HepG2 (cell line): Measurements from ENCODE around the gene PLCB1. TPM values are rescaled to one million over a fixed set of nuclear protein-coding genes. Genes with fewer than 3 reads are reported as not detected.
A peak's percentile ranks its signal among the peaks of the same experiment; 100 is the strongest.

Experiments used
- BRCA1 ChIP-seq: sonication (generic); formaldehyde crosslinking; IDR thresholded peaks from 2 replicates; pipeline ENCODE4 v1.4.0; 2020; ENCODE audit warnings: missing genetic modification reagents
- MAZ ChIP-seq, 2 experiments: sonication (generic) in 1 of 2; formaldehyde crosslinking in 1 of 2; IDR thresholded peaks; 2 replicates each; pipeline versions ENCODE4 v1.5.0 to v1.6.1; 2012 to 2020; ENCODE audit warnings: low read depth in 2 of 2, mild to moderate bottlenecking in 2 of 2, borderline replicate concordance in 1 of 2, improper control_type of control experiment in 1 of 2, low read length in 1 of 2, missing genetic modification reagents in 1 of 2, moderate library complexity in 1 of 2
- MED13 ChIP-seq: sonication (generic); formaldehyde crosslinking; IDR thresholded peaks from 2 replicates; pipeline ENCODE4 v1.5.0; 2020; ENCODE audit warnings: missing genetic modification reagents
- MED8 ChIP-seq: sonication (generic); formaldehyde crosslinking; IDR thresholded peaks from 2 replicates; pipeline ENCODE4 v1.8.1; 2023; ENCODE audit warnings: mild to moderate bottlenecking, missing genetic modification reagents; ENCODE audit not compliant: insufficient replicate concordance
- MIXL1 ChIP-seq: IDR thresholded peaks from 2 replicates; pipeline ENCODE4 v1.6.1; 2016
- TCF7L2 ChIP-seq: IDR thresholded peaks from 2 replicates; pipeline ENCODE4 v1.6.1; 2011; ENCODE audit warnings: mild to moderate bottlenecking, low read depth, low read length, moderate library complexity
- ZBTB20 ChIP-seq: sonication (generic); formaldehyde crosslinking; IDR thresholded peaks from 2 replicates; pipeline ENCODE4 v1.8.1; 2023; ENCODE audit warnings: missing genetic modification reagents, low read depth, mild to moderate bottlenecking, borderline replicate concordance
- ZFYVE20 ChIP-seq: sonication (generic); formaldehyde crosslinking; IDR thresholded peaks from 2 replicates; pipeline ENCODE4 v1.8.0; 2023; ENCODE audit warnings: low read depth, mild to moderate bottlenecking, moderate library complexity, missing genetic modification reagents, borderline replicate concordance
- ZKSCAN1 ChIP-seq: fragments of 150-350 bp; IDR thresholded peaks from 2 replicates; pipeline ENCODE4 v1.6.1; 2014; ENCODE audit warnings: low read length
- ZNF121 ChIP-seq: sonication (generic); formaldehyde crosslinking; IDR thresholded peaks from 2 replicates; pipeline ENCODE4 v1.5.0; 2020; ENCODE audit warnings: mild to moderate bottlenecking, missing genetic modification reagents
- ZNF256 ChIP-seq: sonication (generic); formaldehyde crosslinking; conservative IDR thresholded peaks from 2 replicates; pipeline ENCODE4 v1.4.0; 2020; ENCODE audit warnings: missing genetic modification reagents
- ZNF292 ChIP-seq: sonication (generic); formaldehyde crosslinking; IDR thresholded peaks from 2 replicates; pipeline ENCODE4 v1.8.1; 2022; ENCODE audit warnings: mild to moderate bottlenecking, low read depth, missing genetic modification reagents, borderline replicate concordance
- ZNF567 ChIP-seq: sonication (generic); formaldehyde crosslinking; IDR thresholded peaks from 2 replicates; pipeline ENCODE4 v1.8.1; 2023; ENCODE audit warnings: mild to moderate bottlenecking, missing genetic modification reagents, borderline replicate concordance
- ZNF713 ChIP-seq: sonication (generic); formaldehyde crosslinking; IDR thresholded peaks from 2 replicates; pipeline ENCODE4 v1.4.0; 2020; ENCODE audit warnings: mild to moderate bottlenecking, missing genetic modification reagents
- polyA plus RNA-seq, 8 experiments: library from polyadenylated mRNA; depleted of rRNA in 3 of 8; stranded (reverse) in 7 of 8; unstranded in 1 of 8; fragments of >200 nt; fragmentation: Illumina TruSeq in 4 of 8; extraction: Trizol in 4 of 8; gene quantifications; 2 replicates each; pipeline versions ENCODE4 v1.2.1 to v1.2.3, GENCODE V29; 2011 to 2016; ENCODE audit warnings: low read depth in 4 of 8, missing spikeins in 1 of 8, mixed read lengths in 1 of 8; ENCODE audit not compliant: insufficient read depth in 1 of 8
- total RNA-seq, 5 experiments: library from RNA; depleted of rRNA; stranded (reverse); fragments of >200 nt; fragmentation: Illumina TruSeq; extraction: Trizol; gene quantifications; 2 replicates each; pipeline ENCODE4 v1.2.3, GENCODE V29; 2016; ENCODE audit warnings: low read depth in 1 of 5
- TF ChIP-seq, protein P1 (sequence below): sonication (generic); formaldehyde crosslinking; IDR thresholded peaks from 2 replicates; pipeline ENCODE4 v1.4.0; 2020; ENCODE audit warnings: missing genetic modification reagents, borderline replicate concordance
- TF ChIP-seq, protein P2 (sequence below), 2 experiments: sonication (generic) in 1 of 2; formaldehyde crosslinking in 1 of 2; IDR thresholded peaks; 2 replicates each; pipeline versions ENCODE4 v1.4.0 to v1.6.1; 2016 to 2020; ENCODE audit warnings: borderline replicate concordance in 1 of 2, low read depth in 1 of 2, mild to moderate bottlenecking in 1 of 2, missing genetic modification reagents in 1 of 2
- TF ChIP-seq, protein P3 (sequence below): sonication (generic); formaldehyde crosslinking; IDR thresholded peaks from 2 replicates; pipeline ENCODE4 v1.4.0; 2020; ENCODE audit warnings: missing genetic modification reagents, borderline replicate concordance
- TF ChIP-seq, protein P4 (sequence below): IDR thresholded peaks from 2 replicates; pipeline ENCODE4 v1.6.1; 2016; ENCODE audit warnings: mild to moderate bottlenecking

The PLCB1 gene
- total and polyA plus RNA-seq, 2 of the 13 experiments (the other 11 are each of a cell fraction or from before 2014, with no cell fraction given) = 42.4 to 55.9 TPM

DNA sequence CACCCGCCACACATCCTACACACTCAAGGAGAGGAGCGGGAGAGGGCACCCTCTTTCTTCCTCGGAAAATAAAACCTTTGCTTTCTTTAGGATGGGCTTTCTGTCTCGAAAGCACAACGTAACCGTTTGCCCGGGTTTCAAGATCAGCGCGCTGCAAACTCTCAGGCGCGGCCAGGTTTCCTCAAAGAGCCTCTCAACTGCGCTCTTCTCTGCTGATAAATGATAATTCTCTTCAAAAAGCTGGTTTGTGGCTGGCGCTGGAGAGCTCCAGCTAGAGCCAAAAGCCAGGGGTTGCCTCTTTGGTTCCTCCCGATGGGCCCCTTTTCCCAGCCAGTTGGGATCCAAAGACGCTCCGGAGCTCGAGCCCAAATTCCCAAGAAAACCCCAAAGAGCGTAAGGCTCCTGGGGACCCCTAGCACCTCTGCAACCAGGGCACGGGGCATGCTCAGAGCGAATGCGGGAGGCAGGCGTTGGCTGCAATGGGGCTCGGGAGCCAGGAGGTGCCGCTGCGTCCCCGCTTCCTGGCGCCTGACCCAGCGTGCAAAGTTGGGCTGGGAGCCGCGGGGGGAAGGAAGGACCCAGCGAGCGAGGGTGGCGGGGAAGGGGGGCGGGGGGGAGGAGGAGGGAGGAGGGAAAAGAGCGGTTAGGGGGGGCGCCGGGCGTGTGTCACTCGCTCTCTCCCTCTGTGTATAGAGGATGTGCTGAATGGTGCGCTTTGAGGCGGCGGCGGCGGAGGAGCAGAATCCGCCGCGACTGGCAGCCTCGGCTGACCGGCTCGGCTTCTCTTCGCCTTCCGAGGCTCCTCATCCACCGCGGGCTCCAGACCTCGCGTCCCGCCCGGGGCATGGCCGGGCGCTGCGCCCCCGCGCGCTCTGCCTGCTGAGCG lies at the start of gene PLCB1 (continued):
- TF ChIP-seq ZNF567 (peak; percentile 11), ZNF121 (CRISPR knock-in tag) (no peak; the same call in 1 of the 2 replicates), MIXL1 (peak; percentile 92), BRCA1 (CRISPR knock-in tag) (no peak), MED8 (no peak), MED13 (CRISPR knock-in tag) (no peak; the same call in 1 of the 2 replicates), ZKSCAN1 (no peak), ZFYVE20 (no peak), ZNF256 (CRISPR knock-in tag) (no peak), TCF7L2 (no peak), MAZ (IDR thresholded peaks at IDR 0.05; ENCODE audit: borderline replicate concordance, low read depth, low read length) (peak; percentile 87), MAZ (CRISPR knock-in tag; IDR thresholded peaks at IDR 0.05; ENCODE audit: low read depth) (peak; percentile 87), ZBTB20 (CRISPR knock-in tag) (peak; percentile 81; the same call in 1 of the 2 replicates), ZNF292 (CRISPR knock-in tag) (peak; percentile 85), ZNF713 (CRISPR knock-in tag) (no peak)
- TF ChIP-seq, protein P1, sequence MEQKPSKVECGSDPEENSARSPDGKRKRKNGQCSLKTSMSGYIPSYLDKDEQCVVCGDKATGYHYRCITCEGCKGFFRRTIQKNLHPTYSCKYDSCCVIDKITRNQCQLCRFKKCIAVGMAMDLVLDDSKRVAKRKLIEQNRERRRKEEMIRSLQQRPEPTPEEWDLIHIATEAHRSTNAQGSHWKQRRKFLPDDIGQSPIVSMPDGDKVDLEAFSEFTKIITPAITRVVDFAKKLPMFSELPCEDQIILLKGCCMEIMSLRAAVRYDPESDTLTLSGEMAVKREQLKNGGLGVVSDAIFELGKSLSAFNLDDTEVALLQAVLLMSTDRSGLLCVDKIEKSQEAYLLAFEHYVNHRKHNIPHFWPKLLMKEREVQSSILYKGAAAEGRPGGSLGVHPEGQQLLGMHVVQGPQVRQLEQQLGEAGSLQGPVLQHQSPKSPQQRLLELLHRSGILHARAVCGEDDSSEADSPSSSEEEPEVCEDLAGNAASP = peak; percentile 78
- TF ChIP-seq, protein P2, sequence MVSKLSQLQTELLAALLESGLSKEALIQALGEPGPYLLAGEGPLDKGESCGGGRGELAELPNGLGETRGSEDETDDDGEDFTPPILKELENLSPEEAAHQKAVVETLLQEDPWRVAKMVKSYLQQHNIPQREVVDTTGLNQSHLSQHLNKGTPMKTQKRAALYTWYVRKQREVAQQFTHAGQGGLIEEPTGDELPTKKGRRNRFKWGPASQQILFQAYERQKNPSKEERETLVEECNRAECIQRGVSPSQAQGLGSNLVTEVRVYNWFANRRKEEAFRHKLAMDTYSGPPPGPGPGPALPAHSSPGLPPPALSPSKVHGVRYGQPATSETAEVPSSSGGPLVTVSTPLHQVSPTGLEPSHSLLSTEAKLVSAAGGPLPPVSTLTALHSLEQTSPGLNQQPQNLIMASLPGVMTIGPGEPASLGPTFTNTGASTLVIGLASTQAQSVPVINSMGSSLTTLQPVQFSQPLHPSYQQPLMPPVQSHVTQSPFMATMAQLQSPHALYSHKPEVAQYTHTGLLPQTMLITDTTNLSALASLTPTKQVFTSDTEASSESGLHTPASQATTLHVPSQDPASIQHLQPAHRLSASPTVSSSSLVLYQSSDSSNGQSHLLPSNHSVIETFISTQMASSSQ (IDR thresholded peaks at IDR 0.05; ENCODE audit: low read depth) = no peak
- TF ChIP-seq, protein P2 (CRISPR knock-in tag; IDR thresholded peaks at IDR 0.05; ENCODE audit: borderline replicate concordance) = no peak
- TF ChIP-seq, protein P3, sequence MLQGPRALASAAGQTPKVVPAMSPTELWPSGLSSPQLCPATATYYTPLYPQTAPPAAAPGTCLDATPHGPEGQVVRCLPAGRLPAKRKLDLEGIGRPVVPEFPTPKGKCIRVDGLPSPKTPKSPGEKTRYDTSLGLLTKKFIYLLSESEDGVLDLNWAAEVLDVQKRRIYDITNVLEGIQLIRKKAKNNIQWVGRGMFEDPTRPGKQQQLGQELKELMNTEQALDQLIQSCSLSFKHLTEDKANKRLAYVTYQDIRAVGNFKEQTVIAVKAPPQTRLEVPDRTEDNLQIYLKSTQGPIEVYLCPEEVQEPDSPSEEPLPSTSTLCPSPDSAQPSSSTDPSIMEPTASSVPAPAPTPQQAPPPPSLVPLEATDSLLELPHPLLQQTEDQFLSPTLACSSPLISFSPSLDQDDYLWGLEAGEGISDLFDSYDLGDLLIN = no peak
- TF ChIP-seq, protein P4, sequence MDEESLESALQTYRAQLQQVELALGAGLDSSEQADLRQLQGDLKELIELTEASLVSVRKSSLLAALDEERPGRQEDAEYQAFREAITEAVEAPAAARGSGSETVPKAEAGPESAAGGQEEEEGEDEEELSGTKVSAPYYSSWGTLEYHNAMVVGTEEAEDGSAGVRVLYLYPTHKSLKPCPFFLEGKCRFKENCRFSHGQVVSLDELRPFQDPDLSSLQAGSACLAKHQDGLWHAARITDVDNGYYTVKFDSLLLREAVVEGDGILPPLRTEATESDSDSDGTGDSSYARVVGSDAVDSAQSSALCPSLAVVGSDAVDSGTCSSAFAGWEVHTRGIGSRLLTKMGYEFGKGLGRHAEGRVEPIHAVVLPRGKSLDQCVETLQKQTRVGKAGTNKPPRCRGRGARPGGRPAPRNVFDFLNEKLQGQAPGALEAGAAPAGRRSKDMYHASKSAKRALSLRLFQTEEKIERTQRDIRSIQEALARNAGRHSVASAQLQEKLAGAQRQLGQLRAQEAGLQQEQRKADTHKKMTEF (CRISPR knock-in tag) = peak; percentile 71; the same call in 1 of the 2 replicates
